ENCODE results near the gene FBXL5.

The FBXL5 gene

GRCh38 chr4:15657366-15657765, 2.2 kb upstream of the FBXL5 start:
- H3K27ac ChIP-seq: no peak overlapping the region
- no peak for TF ChIP-seq ZFX (IDR thresholded peaks at IDR 0.05)
- no peak for TF ChIP-seq CTCF (conservative IDR thresholded peaks at IDR 0.05)

DNA sequence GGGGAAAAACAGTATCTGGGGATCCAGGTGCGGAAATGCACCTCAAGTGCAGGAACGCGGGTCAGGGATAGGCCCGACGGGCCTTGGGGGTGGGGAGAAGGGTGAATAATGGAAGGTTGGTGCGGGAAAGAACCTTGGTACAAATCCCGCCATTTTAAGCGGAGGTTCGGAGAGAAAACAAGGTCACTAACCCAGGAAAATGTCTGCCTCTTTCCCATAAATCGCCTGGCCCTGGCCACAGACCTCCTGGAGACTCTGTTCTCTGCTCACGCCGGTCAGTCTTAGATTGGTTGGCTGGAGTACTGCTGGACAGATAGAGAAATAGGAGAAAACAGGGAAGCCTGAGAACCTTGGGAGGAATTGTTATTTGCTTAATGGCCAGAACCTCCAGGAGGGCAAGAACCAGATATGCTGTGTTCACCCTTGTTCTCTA, 897 bp upstream of the FBXL5 start:
- H3K27ac ChIP-seq: peak overlapping the region; percentile 89
- TF ChIP-seq ZFX (IDR thresholded peaks at IDR 0.05) (no peak), CTCF (conservative IDR thresholded peaks at IDR 0.05) (no peak)

- H3K27ac ChIP-seq: peak overlapping the region; percentile 89
- TF ChIP-seq CTCF (conservative IDR thresholded peaks at IDR 0.05): no peak
- TF ChIP-seq ZFX (IDR thresholded peaks at IDR 0.05): peak; percentile 98
These were observed 449 bp downstream of the FBXL5 start for GRCh38 chr4:15654593-15655222.

- H3K27ac ChIP-seq: peak overlapping the region; percentile 89
- no peak for TF ChIP-seq CTCF (conservative IDR thresholded peaks at IDR 0.05)
- TF ChIP-seq ZFX (IDR thresholded peaks at IDR 0.05): no peak
These were observed 1.1 kb downstream of the FBXL5 start for GRCh38 chr4:15653864-15654592.

DNA sequence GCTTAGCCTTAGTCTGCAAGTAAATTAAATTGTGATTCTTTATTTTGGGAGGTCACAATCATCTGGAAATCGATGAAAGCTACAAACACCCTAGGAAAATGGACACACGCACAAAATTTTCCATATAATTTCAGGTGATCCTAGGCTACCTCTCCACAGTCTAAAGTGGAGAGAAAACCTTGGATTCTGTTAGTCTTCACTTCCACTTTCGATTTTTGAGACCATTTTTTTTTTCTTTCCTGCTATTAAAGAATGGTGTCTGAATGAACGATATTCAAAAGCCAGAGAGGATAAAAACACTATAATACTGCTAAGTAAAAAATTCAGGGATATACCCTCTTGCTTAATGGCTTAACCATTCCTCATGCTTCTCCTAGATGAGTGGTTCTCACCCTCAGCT, 1.7 kb downstream of the FBXL5 start:
- H3K27ac ChIP-seq: no peak overlapping the region
- TF ChIP-seq ZFX (IDR thresholded peaks at IDR 0.05) (no peak), CTCF (conservative IDR thresholded peaks at IDR 0.05) (no peak)

DNA sequence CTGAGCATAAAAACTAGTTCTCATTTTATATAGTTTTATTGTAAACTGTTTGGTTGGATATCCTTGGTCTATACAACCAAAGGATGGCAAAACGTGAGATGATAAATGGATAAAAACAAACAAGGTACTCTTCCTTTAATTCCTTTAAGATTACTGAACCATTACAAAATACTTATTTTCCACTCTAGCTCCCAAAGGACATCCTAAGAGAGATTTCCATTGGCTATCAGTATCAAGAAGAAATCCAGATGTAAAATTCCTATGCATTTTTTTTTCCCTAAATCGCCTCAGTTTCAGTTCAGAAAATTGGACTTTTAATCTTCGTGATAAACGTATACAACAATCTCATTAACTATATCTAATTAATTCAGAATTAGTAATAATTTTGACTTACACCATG, 2.3 kb downstream of the FBXL5 start:
- TF ChIP-seq ZFX (IDR thresholded peaks at IDR 0.05) (no peak), CTCF (conservative IDR thresholded peaks at IDR 0.05) (no peak)
- no peak overlapping the region for H3K27ac ChIP-seq

- H3K27ac ChIP-seq: no peak overlapping the region
- TF ChIP-seq ZFX (IDR thresholded peaks at IDR 0.05) (no peak), CTCF (conservative IDR thresholded peaks at IDR 0.05) (no peak)
These were observed 3.0 kb downstream of the FBXL5 start for GRCh38 chr4:15652191-15652590.

Data from C4-2B (cell line).